HG03280 (cell line): Measurements from ENCODE around the gene PPP1R37.

Experiments used
- ATAC-seq: cut with Tn5 transposase; IDR thresholded peaks from one replicate; pipeline ENCODE4 v1.9.1; 2021; ENCODE audit warnings: mild to moderate bottlenecking, moderate library complexity; ENCODE audit not compliant: unreplicated experiment

The PPP1R37 gene

GRCh38 chr19:45186509-45187334 is 93.7 kb downstream of the PPP1R37 start:
- no peak for ATAC-seq

- ATAC-seq, result no peak
These were observed 94.6 kb downstream of the PPP1R37 start for GRCh38 chr19:45187421-45188100.

GRCh38 chr19:45189971-45190370 is 97.0 kb downstream of the PPP1R37 start:
- no peak for ATAC-seq

- no peak for ATAC-seq
These were observed 98.4 kb downstream of the PPP1R37 start for GRCh38 chr19:45191375-45191774.

GRCh38 chr19:45195764-45196163 is 102.8 kb downstream of the PPP1R37 start:
- ATAC-seq, result no peak
